Right renal cortex interstitium (tissue), 3 donors: ENCODE data around the gene LYRM2. TPM values are rescaled to one million over a fixed set of nuclear protein-coding genes. Genes with fewer than 3 reads are reported as not detected.
A peak's percentile ranks its signal among the peaks of the same experiment; 100 is the strongest.

Source experiments
- DNase-seq, 3 donors: peaks; one replicate each; pipeline ENCODE4 v3.0.0-alpha.2; 2013; ENCODE audit warnings: low read depth in 3 of 3, low spot score in 2 of 3
- polyA plus RNA-seq, 3 donors: library from polyadenylated mRNA; unstranded; fragments of 120-200 nt; gene quantifications; one replicate each; pipeline ENCODE4 v1.2.1, GENCODE V29; 2013; ENCODE audit not compliant: insufficient read length in 3 of 3

Gene LYRM2
- 10 to 100 TPM; 53.0 to 58.7 (median 56.8) TPM for polyA plus RNA-seq

DNA sequence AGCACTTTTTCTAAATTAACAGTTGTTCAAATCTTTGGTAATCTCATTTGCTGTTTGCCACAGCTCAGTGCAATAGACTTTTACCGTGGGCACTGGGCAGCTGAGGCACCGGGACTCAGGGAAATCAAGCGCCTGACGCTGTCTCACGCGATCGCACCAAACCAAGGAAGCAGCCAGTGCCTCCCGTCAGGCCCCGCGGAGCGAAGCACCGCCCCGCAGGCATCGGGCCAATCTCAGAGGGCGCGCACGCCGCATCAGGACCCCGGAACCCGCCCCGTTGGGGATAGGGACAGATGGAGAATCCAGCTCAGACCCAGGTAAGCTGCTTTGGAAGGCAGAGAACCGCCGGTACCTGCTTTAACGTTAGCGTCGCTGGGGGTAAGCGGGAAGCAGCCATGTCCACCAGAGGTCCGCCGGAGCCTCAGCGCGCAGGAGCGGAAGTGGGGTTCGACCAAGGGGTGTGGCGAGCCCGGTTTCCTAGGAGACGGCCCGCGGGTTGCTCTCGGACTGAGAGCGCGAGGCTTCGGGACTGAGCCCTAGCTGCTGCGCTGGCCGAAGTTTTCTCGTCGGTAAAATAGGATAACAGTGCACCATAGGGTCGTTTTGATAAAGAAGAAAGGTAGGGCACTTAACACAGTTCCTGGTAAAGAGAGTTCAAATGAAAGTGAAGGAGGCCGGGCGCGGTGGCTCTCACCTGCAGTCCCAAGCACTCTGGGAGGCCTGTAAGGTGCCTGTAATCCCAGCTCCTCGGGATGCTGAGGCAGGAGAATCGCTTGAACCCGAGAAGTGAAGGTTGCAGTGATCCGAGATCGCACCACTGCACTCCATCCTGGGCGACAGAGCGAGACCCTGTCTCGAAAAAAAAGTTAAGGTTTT is at the start of gene LYRM2:
LYRM2 (minus strand) TSS at position 428 of the 876 bp plus-strand sequence; CDS start at position 397, 31 bp downstream.
- DNase-seq: peak; percentile 85 to 90 (median 89)

- no peak for DNase-seq
Observed at GRCh38 chr6:89688328-89688727, 49.8 kb upstream of the LYRM2 start.

DNA sequence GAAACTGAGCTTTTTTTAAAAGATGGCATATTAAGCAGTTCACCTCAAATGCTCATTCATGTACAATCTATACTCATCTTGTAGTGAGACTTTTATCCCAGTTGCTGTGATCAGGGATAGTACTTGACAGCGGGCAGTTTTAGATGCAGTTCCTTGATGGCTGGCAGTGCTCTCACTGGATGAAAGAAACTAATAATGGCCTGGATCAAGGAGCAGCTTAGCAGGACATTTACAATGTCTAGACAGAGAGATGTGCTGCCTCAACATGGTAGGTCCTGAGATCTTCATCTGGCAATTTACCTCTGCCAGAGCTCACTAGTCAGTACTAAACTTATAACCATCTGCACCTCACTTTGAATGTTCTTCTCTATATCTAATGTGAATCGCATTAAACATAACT is 46.8 kb upstream of the LYRM2 start:
- no peak for DNase-seq

- DNase-seq: no peak
Observed at GRCh38 chr6:89682991-89683390, 44.4 kb upstream of the LYRM2 start.

GRCh38 chr6:89681983-89682564 is 43.5 kb upstream of the LYRM2 start:
- DNase-seq: no peak

GRCh38 chr6:89680551-89680950 is 42.0 kb upstream of the LYRM2 start:
- DNase-seq: no peak

DNA sequence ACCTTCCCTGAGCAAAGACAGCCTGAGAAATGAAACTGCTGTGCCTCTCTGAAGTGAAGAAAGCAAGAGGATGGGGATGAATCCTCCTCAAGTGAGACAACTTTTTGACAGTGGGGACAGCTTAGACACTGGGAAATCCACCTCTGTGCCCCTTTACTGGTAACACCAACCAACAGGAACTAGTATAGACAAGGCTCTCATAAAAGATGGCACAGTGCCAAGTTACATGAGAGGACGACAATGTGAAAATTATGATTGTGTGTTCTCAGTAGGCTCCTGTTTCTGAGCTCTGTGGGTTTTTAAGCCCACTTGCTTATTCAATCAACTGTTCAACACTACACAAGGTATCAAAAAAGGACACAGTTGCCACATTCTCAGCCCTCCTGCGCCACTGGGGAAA is 41.6 kb upstream of the LYRM2 start:
- no peak for DNase-seq

GRCh38 chr6:89679215-89680120 is 40.9 kb upstream of the LYRM2 start:
- DNase-seq: no peak

DNA sequence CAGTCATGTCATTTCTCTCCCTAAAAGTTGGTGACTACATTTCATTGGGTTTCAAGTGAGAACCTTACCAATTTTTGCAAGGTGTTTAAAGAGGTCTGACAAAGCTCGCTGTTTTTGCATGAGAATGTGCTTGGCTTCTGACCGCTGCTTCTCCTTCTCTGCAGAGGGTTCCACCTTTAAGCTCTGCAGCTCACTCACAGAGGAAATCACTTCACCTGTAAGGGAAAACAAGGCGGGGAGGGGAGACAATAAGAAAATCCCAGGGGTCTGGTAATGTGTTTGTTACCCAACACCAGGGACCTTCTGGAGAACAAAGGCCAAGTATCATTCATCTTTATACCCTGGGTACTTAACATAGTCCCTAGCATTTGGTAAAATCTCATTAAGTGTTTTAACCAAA is 40.0 kb upstream of the LYRM2 start:
- no peak for DNase-seq

GRCh38 chr6:89675949-89676748 is 37.6 kb upstream of the LYRM2 start:
- DNase-seq: no peak

- no peak for DNase-seq
Observed at GRCh38 chr6:89670935-89671565, 32.5 kb upstream of the LYRM2 start.

DNA sequence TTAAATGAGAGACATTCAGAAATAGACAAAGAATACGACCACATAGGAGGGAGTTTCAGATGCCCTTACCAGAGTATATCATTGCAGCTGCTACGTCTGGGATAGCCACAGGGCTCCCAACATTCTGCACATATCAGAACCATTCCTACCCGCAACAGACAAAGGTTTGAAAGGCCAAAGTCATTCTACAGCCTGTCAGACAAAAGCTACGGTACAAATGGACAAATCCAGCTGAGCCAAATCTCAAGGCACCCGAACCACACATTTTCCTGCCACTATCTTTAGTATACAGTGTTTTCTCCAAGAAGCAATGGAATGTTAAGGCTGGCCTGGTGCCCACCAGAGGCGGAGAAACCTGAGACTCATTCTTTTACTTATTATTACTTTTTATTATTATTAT is 30.5 kb upstream of the LYRM2 start:
- no peak for DNase-seq

DNA sequence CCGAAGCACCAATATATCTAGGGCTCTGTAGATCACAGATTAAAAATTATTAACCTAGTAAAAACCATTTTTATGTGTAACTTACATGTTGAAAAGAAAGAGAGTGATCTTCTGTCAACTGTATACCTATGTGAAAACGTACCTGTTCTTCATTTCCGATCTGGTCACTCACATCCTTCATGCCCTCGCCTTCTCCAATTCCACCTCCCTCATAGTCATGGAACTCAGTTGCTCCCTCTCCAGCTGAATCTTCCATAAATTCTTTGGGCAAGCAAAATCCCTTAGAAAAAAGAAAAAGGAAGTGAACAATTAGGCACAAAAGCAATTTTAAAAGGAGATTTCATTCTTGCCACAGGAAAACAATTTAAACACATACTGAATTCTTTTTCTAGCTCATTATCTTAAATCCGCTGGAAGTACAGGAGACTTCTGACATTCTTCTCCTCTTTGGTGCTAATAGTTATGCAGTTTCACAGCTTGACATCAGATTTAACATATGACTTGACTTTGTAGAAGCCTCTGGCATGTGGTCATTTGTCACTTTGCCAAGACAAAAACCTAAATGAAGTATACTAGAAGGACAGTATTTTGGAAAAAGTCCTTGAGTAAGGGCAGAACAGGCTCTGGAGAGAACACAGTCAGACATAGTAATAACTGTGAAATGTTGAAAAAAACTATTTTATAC is 29.5 kb upstream of the LYRM2 start:
- no peak for DNase-seq

DNA sequence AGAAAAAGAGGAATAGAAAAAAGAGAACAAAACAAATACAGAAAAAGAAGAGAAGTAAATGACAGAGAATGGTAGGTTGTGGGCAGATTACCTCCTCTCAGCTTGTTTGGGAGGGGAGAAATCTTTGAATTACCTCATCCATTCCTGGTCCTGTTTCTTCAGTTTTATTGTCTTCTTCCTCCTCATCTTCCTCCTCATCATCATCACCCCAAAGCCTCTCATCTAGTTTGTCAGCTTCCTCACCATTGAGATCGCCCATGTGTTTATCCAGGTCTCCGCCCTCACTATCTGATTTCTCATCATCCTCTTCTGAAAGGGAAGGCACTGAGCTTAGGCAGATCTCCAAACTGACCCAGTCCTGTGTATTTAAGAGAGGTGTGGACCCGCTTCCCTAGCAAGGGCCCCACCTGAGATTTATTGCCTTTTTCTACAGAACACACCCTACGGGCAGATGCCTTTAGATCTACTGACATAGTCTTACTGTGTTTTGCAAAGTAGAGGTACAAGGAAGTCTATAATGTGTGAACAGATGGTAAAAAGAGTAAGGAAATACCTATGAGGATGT is 24.2 kb upstream of the LYRM2 start:
- DNase-seq: no peak

DNA sequence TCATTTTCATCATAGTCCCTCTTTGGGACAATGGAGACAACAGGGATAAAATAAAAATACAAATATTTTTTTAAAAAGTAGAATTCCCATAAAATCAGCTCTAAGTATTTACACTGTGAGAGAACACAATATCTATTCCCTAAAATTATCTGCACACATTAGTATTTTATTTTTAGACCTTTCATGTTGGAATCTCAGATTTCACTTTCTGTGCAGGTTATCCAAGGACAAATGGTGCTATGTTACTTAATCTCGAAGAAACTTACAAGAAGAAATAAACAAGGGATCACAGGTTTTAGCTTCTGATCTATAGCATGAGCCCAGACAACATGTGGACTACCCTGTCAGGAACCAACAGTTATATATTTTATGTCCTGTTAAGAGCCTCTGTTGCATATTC is 23.0 kb upstream of the LYRM2 start:
- no peak for DNase-seq

- no peak for DNase-seq
Observed at GRCh38 chr6:89660981-89661380, 22.4 kb upstream of the LYRM2 start.

- DNase-seq: no peak
Observed at GRCh38 chr6:89657445-89658158, 19.1 kb upstream of the LYRM2 start.

DNA sequence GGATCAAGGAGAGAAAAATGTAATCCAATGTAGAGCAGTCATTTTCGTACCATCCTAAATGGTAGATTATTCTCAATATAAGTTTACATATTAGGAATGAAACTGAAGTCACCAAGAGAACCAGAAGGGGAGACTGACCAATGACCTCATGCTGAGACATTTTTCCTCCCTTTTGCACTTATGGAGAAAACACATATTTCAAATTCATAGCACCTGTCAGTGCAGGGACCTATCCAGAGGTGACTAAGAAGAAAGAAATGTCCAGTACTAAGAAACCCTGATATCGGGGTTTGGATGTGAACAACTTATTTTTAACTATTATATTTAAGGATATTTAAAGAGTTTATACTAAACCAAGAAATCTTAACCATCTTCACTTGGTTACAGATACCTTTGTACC is 16.6 kb upstream of the LYRM2 start:
- no peak for DNase-seq
